Common myeloid progenitor, CD34-positive (primary cell): ENCODE measurements around the gene SLITRK6.
A peak's percentile ranks its signal among the peaks of the same experiment; 100 is the strongest.

ENCODE experiments used
- CTCF ChIA-PET: fragments of 350-600 bp; sonication (Branson Sonifier 250); formaldehyde crosslinking; loops from one replicate; lab custom pipeline; 2021; ENCODE audit warnings: antibody characterized with exemption; lab: Charles Lee
- POLR2A ChIA-PET: fragments of 350-600 bp; sonication (Branson Sonifier 250); formaldehyde crosslinking; loops from one replicate; lab custom pipeline; 2021; ENCODE audit warnings: antibody characterized with exemption; lab: Charles Lee
- DNase-seq, 3 donors: peaks; one replicate each; pipeline versions ENCODE4 v3.0.0 to v3.0.0-alpha.2; 2013
- H3K27ac ChIP-seq, 2 experiments: 1 replicate in 1 of 2; 2 replicates in 1 of 2; pipeline ENCODE4 v1.7.0; 2013; ENCODE audit warnings: inconsistent platforms in 2 of 2, low read length in 2 of 2, mild to moderate bottlenecking in 2 of 2, low read depth in 1 of 2, moderate library complexity in 1 of 2; ENCODE audit not compliant: severe bottlenecking in 2 of 2, insufficient read depth in 1 of 2, poor library complexity in 1 of 2
- H3K27me3 ChIP-seq, 5 experiments: replicated peaks in 2 of 5; 1 replicate in 3 of 5; 2 replicates in 2 of 5; pipeline versions ENCODE4 v1.6.1 to v1.7.0; 2013; ENCODE audit warnings: low read length in 4 of 5, mild to moderate bottlenecking in 2 of 5, moderate library complexity in 2 of 5, inconsistent platforms in 1 of 5; ENCODE audit not compliant: insufficient read depth in 5 of 5, control insufficient read depth in 4 of 5
- H3K36me3 ChIP-seq, 4 experiments: 1 replicate in 2 of 4; 2 replicates in 2 of 4; pipeline versions ENCODE4 v1.6.1 to v1.7.0; 2013; ENCODE audit warnings: low read length in 3 of 4, control low read depth in 1 of 4, mild to moderate bottlenecking in 1 of 4; ENCODE audit not compliant: control insufficient read depth in 4 of 4, insufficient read depth in 4 of 4
- H3K4me1 ChIP-seq, 4 experiments: 1 replicate in 3 of 4; 2 replicates in 1 of 4; pipeline versions ENCODE4 v1.6.1 to v1.7.1; 2013; ENCODE audit warnings: low read length in 3 of 4, mild to moderate bottlenecking in 3 of 4, control low read depth in 1 of 4, inconsistent platforms in 1 of 4, moderate library complexity in 1 of 4; ENCODE audit not compliant: control insufficient read depth in 4 of 4, insufficient read depth in 4 of 4; ENCODE audit errors: control extremely low read depth in 1 of 4
- H3K4me3 ChIP-seq, 7 experiments: 1 replicate in 4 of 7; 2 replicates in 3 of 7; pipeline versions ENCODE4 v1.5.1 to v1.7.0; 2013; ENCODE audit warnings: mild to moderate bottlenecking in 7 of 7, low read length in 6 of 7, moderate library complexity in 6 of 7, inconsistent platforms in 2 of 7, low read depth in 2 of 7, control low read depth in 1 of 7; ENCODE audit not compliant: insufficient read depth in 4 of 7, control insufficient read depth in 1 of 7; ENCODE audit errors: extremely low read depth in 1 of 7
- H3K9me3 ChIP-seq, 5 experiments: 1 replicate in 4 of 5; 2 replicates in 1 of 5; pipeline versions ENCODE4 v1.6.1 to v1.7.1; 2013; ENCODE audit warnings: low read length in 4 of 5, mild to moderate bottlenecking in 2 of 5, inconsistent platforms in 1 of 5, low read depth in 1 of 5, moderate library complexity in 1 of 5; ENCODE audit not compliant: control insufficient read depth in 4 of 5, insufficient read depth in 2 of 5; ENCODE audit errors: control extremely low read depth in 1 of 5
- WGBS: methylation state at CpG from one replicate; pipeline ENCODE4 v1.1.5; 2013; ENCODE audit not compliant: insufficient coverage; 5-methylcytosine and 5-hydroxymethylcytosine counted together

SLITRK6 gene

GRCh38 chr13:85823832-85824231, 24.6 kb upstream of the SLITRK6 start:
- DNase-seq, result no peak
- peaks cover 0 to 1% (median 0%) of the 10 kb centered on the region in 5 experiments for H3K9me3 ChIP-seq
- H3K27ac ChIP-seq, result no peak overlapping the region
- no peaks in the 10 kb centered on the region for H3K27me3 ChIP-seq
- POLR2A ChIA-PET, result no interaction called here
- WGBS, result 98% methylated on average over 6 of the region's 7 CpGs
- H3K36me3 ChIP-seq, result no peaks in the 10 kb centered on the region
- no peak overlapping the region for H3K4me3 ChIP-seq
- CTCF ChIA-PET, result no interaction called here
- no peaks in the 10 kb centered on the region for H3K4me1 ChIP-seq

- ChIA-PET CTCF (interaction anchor here (1.0 to 4.9 kb wide), 3 partner anchors 9 to 923 kb away, joined by 3 to 28 read pairs (median 3); no protein-coding TSS in a partner anchor), POLR2A (no interaction called here)
- no peaks in the 10 kb centered on the region for H3K27me3 ChIP-seq
- peaks cover 0 to 1% (median 0%) of the 10 kb centered on the region in 5 experiments for H3K9me3 ChIP-seq
- H3K27ac ChIP-seq, result no peak overlapping the region
- no peaks in the 10 kb centered on the region for H3K36me3 ChIP-seq
- DNase-seq, result no peak
- no peak overlapping the region for H3K4me3 ChIP-seq
- H3K4me1 ChIP-seq, result no peaks in the 10 kb centered on the region
- no CpG with 5 or more reads among the region's 2 CpGs for whole genome bisulfite sequencing
Measured at GRCh38 chr13:85819513-85819912, 20.3 kb upstream of the SLITRK6 start.

DNA sequence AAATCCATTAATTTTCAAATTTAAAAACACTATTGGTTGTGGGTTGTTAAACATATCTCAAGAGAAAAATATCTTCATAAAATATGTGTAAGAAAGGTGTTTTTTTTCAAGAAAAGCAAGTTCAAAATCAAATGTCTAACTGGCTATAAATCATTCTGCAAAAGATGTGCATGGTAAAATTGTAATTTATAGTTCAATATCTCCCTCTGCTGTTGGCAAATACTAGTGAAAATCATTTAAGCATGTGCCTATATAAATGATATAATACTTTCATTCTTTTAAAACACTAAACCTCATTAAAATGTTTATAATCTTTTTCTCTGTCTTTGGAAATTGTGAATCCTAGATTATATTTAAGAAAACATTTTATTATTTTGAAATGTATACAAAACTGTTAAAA, 17.2 kb upstream of the SLITRK6 start:
- no peaks in the 10 kb centered on the region for H3K4me1 ChIP-seq
- POLR2A ChIA-PET, result no interaction called here
- H3K4me3 ChIP-seq, result no peak overlapping the region
- H3K9me3 ChIP-seq, result no peaks in the 10 kb centered on the region
- peak in 2 of 3 donors; percentile 30 to 33 for DNase-seq
- CTCF ChIA-PET, result interaction anchor here (1.8 to 4.9 kb wide), 3 partner anchors 10 to 920 kb away, joined by 4 to 28 read pairs (median 5); no protein-coding TSS in a partner anchor
- no peaks in the 10 kb centered on the region for H3K36me3 ChIP-seq
- no peak overlapping the region for H3K27ac ChIP-seq
- H3K27me3 ChIP-seq, result no peaks in the 10 kb centered on the region

DNA sequence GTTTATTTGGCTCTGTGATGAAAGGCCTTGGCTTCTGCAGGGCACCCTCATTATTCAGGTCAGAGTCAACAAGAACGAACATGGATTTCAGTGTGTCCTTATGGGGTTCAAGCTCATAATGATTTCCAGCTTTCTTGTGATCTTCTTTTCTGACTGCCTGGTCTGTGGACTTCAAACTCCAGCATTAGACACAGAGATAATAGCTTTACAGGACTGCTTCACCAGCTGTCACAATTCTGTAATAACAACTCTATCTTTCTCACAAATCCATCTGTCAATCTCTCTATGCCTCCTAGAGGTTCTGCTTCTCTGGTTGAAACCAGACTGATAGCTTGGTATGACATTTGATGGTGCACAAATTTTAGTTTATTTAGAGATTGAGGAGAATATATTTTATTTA, 13.1 kb upstream of the SLITRK6 start:
- no peak overlapping the region for H3K4me3 ChIP-seq
- WGBS, result 100% methylated on average over 1 of the region's 1 CpG
- no peak for DNase-seq
- H3K27ac ChIP-seq, result no peak overlapping the region
- ChIA-PET POLR2A (no interaction called here), CTCF (no interaction called here)
- no peaks in the 10 kb centered on the region for H3K36me3 ChIP-seq
- no peaks in the 10 kb centered on the region for H3K27me3 ChIP-seq
- H3K4me1 ChIP-seq, result no peaks in the 10 kb centered on the region
- no peaks in the 10 kb centered on the region for H3K9me3 ChIP-seq

- ChIA-PET CTCF (interaction anchor here (1.1 to 2.5 kb wide), 3 partner anchors 616 to 902 kb away, joined by 3 to 6 read pairs (median 3); no protein-coding TSS in a partner anchor), POLR2A (no interaction called here)
- Histone ChIP-seq H3K27ac (no peak overlapping the region), H3K27me3 (no peaks in the 10 kb centered on the region), H3K36me3 (no peaks in the 10 kb centered on the region), H3K4me1 (peaks cover 0 to 2% (median 0%) of the 10 kb centered on the region in 4 experiments), H3K9me3 (no peaks in the 10 kb centered on the region), H3K4me3 (no peak overlapping the region)
- WGBS, result no CpG with 5 or more reads among the region's 1 CpG
- peak in 2 of 3 donors; percentile 50 to 64 for DNase-seq
Measured at GRCh38 chr13:85808811-85809210, 9.6 kb upstream of the SLITRK6 start.

- Histone ChIP-seq H3K27ac (no peak overlapping the region), H3K27me3 (no peaks in the 10 kb centered on the region), H3K4me3 (no peak overlapping the region), H3K4me1 (peaks cover 0 to 2% (median 0%) of the 10 kb centered on the region in 4 experiments), H3K36me3 (no peaks in the 10 kb centered on the region), H3K9me3 (no peaks in the 10 kb centered on the region)
- ChIA-PET CTCF (interaction anchor here (0.7 to 2.5 kb wide), 10 partner anchors 19 to 961 kb away, joined by 3 to 9 read pairs (median 4); no protein-coding TSS in a partner anchor), POLR2A (no interaction called here)
- no CpG with 5 or more reads among the region's 3 CpGs for WGBS
- peak; percentile 67 to 86 (median 72) for DNase-seq
Measured at GRCh38 chr13:85806553-85807175, 7.4 kb upstream of the SLITRK6 start.

DNA sequence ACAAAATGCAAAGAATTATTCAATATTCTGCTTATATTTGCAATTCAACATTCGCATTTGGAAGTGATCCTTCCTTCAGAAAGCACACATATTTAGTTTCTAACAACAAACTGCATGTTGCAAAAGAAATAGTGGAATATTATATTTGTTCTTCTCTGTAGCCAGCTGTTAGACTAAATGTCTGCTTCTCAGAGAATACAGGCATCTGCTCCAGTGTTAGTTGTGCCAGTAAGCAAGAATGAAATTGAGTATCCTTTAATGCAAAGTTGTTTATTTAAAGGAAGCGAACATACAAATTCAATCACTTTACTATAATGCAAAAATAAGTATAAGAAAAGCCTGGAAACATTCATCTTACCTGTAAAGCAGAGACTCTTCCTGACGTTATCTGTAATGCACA, 663 bp downstream of the SLITRK6 start:
- no peak for DNase-seq
- ChIA-PET POLR2A (no interaction called here), CTCF (no interaction called here)
- Histone ChIP-seq H3K4me1 (no peaks in the 10 kb centered on the region), H3K27me3 (no peaks in the 10 kb centered on the region), H3K9me3 (no peaks in the 10 kb centered on the region), H3K36me3 (no peaks in the 10 kb centered on the region), H3K27ac (no peak overlapping the region), H3K4me3 (no peak overlapping the region)
- WGBS, result 86% methylated on average over 1 of the region's 3 CpGs
